Fibroblast of upper back skin (primary cell): ENCODE results near the gene UNC5A.

Experiments used
- DNase-seq: peaks from one replicate; pipeline ENCODE4 v3.0.0-alpha.2; 2013

The UNC5A gene

DNA sequence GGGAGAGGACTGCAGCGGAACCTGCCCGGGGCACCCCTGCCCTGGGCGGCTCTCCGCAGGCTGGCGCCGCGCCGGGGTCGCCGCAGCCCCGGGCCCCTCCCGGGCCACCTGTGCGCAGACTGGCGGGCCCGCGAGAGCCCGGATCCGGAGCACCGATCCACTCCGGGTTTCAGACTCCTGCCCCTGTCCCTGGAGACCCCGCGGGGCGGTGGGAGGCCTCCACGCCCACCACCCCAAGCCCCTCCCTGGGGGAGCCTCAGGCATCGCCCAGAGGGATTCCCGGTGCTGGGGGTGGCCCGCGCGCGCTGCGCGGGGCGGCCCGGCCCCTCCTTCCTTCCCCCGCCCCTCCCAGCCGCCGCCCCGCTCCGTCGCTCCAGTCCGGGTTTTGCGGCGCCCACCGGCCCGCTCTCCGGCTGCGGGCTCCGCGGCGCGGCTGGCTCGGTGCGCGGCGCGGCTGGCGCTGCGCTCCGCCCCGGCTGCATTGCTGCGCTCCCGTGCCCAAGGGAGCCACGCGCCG is at the start of gene UNC5A:
UNC5A (plus strand) TSS at position 479 of the 517 bp plus-strand sequence. CDS start 192 bp downstream, outside the sequence.
- peak; percentile 19 for DNase-seq

DNA sequence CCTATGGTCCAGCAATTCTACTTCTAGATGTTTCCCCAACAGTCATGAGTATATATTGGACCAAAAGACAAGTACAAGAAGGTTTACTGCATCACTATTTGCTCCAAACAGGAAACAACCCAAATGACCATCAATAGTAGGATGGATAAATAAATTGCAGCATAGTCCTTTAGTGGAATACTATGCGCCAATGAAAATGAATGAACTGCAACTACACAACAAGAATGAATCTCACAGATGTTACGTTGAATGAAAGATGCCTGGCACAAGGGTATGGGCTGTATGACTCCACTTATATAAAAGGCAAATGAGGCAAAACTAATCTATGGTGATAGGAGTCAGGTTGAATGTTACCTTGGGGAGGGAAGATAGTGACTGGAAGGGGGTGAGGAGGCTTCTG is 48.6 kb upstream of the UNC5A start:
- no peak for DNase-seq

DNA sequence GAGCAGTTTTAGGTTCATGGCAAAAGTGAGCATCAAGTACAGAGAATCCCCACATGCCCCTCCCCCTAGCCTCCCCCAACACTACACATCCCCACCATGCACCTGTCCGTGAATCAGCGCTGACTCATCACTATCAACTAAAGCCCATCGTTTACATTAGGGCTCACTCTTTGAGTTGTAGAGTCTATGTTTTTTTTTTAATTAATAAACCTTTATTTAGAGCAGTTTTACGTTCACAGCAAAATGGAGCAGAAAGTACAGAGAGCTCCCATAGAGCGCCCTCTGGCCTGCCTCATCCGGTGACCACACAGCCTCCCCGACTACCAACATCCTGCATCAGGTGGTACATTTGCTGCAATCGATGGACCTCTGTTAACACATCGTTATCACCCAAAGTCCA is 47.9 kb upstream of the UNC5A start:
- DNase-seq, result no peak

DNA sequence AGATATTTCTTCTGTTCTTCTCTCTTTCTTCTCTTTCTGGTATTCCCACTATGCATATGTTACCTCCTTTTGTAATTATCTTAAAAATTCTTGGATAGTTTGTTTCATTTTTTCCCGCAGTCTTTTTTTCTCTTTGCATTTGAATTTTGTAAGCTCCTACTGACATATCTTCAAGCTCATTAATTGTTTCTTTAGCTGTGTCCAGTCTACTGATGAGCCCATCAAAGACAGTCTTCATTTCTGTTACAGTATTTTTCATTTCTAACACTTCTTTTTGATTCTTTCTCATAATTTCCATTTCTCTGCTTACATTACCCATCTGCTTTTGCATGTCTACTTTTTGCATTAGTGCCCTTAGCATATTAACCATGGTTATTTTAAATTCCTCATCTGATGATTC is 44.7 kb upstream of the UNC5A start:
- no peak for DNase-seq

DNA sequence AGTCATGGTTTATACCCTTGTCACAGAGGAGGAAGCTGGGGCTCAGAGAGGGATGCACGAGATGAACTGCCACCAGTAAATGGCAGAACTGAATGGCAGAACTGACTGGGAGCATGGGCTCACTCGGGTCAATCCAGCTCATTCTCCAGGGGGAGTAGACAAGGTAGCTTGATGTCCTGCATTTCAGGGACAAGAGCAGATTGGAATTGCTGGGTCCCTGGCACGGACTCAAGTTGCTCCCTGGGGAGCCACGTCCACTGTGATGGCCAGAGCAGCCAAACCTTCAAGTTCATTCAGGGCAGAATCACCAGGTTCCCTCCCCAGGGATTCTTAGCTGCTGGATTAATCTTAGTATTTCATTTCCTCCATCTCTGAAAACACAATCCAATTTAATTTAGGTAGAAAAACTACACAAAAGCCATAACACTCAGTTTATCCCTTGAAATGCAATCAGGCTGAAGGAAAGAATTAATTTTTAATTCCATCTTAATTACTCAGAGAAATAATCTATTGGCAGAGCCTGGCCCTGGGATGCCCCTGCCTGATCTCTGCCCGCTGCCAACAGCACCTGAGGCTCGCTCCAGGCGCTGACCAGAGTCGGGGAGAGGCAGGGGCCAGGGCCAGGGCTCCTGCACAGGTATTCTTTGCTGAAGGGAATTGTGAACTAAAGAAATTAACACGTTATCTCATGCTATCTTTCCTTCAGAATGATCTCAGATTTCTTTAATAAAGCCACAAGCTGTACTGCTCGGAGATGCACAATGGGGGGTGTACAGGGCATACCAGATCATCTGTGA is 42.0 kb upstream of the UNC5A start:
- DNase-seq, result no peak

DNA sequence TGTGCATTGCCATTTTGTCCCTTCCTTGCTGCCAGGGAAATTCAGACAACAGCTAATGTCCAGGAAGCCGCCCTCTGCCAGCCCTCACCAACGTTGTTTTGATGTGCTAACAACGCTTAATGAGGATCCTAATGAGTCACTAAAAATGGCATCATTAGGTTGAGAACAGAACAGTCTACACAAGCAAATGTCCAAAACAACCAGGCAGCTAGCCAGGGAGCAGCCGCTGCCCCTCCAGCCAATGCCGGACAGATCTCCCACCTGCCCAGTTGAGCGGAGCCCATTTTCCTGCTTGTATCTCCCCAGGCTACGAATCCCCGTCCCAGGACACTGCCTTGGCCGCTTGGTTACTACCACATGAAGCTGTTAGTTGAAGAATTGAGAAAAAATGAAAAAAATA is 40.4 kb upstream of the UNC5A start:
- DNase-seq, result no peak

DNA sequence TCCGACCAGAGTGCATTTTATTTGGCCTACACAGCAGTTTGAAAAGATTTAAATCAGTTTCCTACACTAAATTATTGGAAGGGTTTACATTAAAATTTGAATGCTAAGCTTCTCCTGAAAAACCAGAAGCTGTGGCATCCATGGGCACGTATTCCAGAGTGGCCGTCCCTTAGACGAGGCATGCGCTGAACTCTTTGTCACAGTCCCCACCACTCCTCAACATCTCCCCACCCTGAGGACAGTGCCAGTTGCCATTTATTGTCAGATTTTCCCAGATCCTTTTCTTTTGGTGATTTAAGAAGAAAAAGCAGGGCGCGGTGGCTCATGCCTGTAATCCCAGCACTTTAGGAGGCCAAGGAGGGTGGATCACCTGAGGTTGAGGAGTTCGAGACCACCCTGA is 39.9 kb upstream of the UNC5A start:
- DNase-seq, result no peak

DNA sequence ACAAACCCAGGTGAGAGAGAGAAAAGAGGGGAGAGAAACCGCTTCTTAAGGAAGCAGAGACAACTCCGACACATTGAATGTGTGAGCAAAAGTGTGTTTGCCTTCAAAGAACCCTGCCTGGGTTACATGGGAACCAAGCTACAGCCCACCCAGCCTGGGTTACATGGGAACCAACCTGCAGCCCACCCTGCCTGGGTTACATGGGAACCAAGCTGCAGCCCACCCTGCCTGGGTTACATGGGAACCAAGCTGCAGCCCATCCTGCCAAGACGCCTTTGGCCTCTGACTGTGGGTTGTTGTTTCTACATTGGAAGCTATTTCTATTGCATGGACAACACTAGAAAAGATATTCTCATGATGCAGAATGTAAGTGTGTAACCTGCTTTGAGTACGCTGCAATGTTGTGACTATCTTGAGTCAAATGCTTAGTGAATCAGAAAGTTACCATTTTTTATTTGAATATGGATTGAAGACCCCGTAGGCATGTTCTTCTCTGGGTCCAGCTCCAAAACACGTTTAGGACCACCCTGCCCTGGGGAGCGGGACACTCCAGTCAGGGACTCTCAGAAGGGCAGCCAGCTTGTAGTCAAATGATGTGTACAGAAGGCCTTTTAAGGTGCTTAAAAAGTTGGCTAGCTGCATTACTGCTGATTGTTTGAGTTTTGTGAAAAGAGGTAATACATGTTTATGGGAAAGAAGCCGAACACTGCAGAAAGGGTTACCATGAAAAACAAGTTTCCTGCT is 39.1 kb upstream of the UNC5A start:
- DNase-seq, result no peak

DNA sequence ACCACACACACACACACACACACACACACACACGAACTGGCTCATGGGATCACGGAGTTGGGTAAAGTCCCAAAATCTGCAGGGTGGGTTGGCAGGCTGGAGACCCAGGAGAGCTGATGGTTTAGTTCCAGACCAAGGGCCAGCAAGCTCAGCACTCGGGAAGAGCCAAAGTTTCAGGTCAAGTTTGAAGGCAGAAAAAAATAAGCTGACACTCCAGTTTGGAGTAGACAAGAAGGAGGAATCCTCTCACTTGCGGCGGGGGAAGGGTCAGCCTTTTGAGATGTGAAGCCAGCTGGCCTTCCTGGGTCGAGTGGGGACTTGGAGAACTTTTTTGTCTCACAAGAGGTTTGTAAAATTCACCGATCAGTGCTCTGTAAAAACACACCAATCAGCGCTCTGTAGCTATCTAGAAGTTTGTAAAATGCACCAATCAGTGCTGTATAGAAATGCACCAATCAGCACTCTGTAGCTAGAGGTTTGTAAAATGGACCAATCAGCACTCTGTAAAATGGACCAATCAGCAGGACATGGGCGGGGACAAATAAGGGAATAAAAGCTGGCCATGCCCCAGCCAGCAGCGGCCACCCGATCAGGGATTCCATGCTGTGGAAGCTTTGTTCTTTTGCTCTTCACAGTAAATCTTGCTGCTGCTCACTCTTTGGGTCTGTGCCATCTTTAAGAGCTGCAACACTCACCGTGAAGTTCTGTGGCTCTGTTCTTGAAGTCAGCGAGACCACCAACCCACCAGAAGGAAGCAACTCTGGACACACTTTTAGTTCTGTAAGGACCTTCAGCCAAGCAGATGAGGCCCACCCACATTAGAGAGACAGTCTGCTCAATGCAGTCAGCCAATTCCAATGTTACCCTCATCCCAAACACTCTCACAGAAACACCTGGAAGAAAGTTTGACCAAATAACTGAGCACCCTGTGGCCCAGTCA is 37.8 kb upstream of the UNC5A start:
- no peak for DNase-seq

DNA sequence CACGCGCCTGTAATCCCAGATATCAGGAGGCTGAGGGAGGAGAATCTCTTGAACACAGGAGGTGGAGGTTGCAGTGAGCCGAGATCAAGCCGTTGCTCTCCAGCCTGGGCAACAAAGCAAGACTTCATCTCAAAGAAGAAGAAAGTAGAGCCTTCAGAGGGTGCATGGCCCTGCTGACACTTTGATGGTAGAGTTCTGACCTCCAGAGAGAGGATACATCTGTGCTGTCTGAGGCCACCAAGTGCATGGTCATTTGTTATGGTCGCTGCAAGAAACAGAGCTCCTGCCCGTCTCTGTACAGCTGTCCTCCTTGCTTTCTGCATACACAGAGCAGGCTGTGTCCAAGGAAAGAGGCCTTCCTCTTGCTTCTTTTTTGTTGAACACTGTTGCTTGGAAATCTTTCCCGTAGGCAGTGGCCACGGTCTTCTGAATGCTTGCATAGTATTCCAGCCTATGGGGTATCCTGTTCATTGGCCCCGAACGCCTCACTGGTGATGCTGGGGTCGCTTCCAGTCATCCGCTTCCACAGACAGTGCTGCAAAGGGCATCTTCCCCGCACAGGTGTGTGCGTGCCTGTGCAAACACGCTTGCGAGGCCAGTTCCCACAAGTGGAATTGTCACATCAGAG is 36.8 kb upstream of the UNC5A start:
- no peak for DNase-seq

DNA sequence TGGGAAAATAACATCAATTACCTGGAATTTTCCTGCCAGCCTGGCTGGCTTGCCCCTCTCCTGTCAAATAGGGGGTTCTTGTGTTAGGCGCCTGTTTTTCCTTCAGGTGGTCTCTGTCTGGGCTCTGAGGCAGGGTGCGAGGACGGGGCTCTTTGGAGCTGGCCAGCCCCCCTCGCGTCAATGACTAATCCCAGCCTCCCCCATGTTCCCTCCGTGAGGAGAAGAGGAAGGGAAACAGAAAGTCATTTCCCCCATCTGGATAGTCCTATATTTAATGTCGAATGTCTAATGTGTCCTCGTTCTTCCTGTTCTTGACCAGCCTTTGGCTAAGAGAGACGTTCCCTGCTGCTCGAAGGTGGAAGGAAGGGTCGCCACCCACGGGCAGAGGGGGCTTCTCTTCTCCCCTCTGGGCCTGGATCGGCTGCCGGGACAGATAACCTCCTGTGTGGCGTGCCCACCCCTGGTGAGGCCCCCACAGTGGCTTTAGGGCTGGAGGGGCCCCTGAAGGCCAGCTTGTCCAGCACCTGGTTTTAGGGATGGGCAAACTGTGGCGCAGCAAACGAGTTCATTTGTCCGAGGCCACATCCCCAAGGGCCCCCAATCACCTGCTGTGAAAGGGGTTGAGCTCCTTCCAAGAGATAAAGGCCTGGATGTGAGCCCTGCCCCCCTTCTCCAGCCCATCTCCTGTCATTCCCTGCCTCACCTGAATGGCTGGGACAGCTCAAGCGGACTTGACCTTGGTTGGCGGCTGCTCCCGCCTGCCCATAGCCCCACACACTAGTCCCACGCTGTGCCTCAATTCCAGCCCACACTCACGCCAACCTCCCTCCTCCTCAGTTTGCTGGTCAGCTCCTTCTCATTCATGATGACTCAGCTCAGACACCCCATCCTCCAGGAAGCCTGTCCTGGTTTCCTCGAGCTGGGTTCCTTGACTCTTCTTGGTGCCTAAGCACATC is 35.9 kb upstream of the UNC5A start:
- no peak for DNase-seq

DNA sequence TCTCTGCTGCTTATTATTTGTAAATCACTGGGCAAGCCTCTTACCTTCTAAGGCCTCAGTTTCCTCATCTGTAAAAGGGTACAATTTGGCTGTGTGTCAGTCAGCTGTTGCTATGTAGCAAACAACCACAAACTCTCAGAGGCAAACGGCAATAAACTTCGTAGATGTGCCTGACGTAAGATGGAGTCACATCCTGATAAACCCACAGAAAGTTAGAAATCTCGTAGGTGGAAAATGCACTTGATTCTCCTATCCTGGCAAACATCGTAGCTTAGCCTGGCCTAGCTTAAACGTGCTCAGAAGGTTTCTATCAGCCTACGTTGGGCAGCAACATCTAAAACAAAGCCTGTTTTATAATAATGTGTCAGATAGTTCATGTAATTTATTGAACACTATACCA is 35.0 kb upstream of the UNC5A start:
- DNase-seq, result no peak

DNA sequence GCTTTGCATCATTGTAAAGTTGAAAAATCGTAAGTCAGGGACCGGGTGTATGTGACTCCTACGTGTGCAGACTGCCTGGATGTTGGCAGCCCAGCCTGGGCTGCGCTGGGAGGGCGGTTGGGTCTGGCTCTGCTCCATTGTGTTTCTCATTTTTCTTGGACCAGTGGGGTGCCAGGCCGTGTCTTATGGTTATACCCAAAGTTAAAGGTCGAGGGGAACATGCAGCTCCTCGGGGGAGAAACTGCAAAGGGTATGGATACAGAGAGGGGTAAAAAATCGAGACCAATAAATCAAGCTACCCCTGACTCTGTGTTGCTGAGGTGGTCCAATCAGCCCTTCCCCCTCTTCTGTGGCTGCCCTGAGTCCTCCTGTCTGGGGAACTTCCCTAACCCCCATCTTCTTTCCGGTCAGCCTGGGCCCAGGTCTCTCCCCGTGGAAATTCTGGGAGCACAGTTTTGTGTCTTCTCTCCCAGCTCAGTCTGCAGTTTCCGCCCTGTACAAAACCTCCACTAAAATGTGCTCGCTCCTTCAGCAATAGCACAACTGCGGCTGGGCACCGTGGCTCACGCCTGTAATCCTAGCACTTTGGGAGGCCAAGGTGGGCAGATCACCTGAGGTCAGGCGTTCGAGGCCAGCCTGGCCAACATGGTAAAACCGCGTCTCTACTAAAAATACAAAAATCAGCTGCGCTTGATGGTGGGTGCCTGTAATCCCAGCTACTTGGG is 34.1 kb upstream of the UNC5A start:
- DNase-seq, result no peak

DNA sequence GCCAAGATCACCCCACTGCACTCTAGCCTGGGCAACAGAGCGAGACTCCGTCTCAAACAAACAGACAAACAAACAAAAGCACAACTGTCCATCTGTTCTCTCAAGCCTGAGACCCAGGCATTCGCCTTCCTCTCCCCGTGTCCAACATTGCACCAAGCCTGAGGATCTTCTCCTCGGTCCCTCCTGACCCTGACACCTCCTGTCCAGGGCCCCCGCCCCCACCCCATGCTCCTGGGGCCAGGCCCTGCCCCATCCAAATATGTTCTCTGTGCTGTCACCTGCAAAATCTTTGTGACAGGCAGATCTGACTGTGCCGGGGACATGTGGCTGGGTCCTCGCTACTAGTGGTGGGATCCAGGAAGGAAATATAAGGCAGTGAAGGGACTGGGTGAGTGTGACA is 33.4 kb upstream of the UNC5A start:
- DNase-seq, result no peak

DNA sequence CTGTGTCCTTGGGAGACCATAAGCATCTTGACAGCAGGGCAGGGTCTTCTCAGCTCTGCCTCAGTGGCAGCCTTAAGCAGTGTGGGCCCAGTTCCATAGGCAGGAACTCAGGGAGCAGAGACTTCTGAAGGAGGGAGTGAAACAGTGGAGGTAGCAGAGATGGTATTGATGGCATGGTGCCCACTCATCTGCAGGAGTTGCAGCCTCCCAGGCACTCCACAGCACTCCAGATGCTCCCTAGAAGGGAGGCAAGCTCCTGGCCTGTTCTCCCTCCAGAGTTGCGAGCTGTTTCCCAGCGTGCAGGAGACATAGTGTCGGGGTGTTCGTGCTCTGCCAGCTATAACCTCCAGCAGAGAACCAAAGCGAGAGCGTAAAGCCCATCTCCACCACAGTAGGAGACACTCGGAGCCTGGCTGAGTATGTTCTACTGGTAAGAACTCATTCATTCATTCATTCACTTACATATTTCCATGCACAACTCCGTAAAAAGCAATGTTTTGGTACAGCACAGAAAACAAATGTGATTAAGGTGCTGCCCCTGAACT is 31.4 kb upstream of the UNC5A start:
- DNase-seq, result no peak

DNA sequence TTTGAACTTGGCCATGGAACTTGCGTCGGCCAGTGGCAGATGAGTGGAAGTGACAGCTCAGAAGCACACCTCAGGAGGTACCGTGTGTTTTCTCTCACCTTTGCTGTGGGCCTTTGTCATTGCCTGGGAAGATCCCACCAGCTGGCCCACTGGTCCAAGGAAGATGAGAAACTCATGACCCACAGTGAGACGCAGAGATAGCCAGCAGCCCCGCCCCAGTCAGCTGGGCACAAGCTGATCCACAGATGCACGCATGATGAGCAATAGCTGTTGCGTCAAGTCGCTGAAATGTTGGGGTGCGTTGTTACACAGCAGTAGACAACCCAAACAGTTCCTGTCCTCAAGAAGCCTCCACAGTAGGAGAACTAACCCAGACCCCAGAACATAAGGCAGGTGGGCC is 30.8 kb upstream of the UNC5A start:
- no peak for DNase-seq

DNA sequence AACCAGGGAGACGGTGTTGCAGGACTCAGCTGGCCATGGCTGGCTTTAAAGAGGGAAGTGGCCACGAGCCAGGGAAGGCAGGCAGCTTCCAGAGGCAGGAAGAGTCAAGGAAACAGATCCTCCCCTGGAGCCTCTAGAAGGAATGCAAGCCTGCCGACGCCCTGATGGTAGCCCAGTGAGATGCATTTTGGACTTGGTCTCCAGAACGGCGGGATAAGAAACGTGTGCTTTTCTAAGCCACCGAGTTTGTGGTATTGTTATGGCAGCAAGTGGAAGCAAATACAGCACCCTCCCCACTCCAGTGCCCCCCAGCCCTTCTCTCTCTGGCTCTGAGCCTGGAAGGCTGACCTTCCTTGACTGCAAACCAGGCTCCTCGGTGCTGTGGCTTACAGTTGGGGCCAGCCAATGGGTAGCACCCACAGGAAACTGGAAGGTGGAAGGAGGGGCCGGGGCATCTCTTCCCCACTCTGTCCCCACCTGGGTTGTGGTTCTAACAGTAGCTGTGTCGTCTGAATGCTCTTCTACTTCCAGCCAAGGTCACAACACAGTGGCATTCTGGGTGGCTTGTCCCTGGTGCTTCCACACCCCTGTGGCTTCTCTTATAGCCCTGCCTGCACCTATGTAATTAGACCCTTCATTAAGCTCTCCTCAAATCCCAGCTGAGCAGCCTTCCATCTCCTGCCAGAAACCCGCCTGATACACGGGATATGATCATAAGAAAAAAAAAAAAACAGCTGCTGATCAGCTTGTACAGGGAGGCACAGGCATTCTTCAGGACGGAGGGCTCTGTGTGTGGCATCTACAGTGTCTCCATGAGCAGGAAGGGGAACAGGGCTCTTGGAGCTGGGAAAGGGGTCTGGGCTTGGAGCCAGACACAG is 29.9 kb upstream of the UNC5A start:
- no peak for DNase-seq

DNA sequence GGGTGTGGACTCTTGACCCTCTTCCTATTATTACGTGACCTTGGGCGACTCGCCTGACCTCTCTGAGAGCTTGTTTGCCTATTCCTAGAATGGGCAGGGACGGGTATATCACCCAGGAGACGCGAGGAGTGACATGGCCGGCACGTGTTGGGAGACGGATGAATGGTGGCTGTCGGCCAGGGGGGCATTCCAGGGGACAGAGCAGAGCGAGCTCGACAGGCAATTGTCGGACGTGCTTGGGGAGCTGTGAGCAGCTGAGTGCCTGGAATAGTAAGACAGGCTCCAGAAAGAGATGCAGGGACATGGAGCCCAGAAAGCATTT is 29.3 kb upstream of the UNC5A start:
- DNase-seq, result no peak
